GM10847 (cell line): ENCODE results near the gene CEACAM6.

Experiments used
- POLR2A ChIP-seq: IDR thresholded peaks from 2 replicates; pipeline ENCODE4 v1.6.1; 2011; ENCODE audit not compliant: insufficient read length; ENCODE audit errors: extremely low read depth

Gene CEACAM6

GRCh38 chr19:41784743-41785142, 29.4 kb downstream of the CEACAM6 start:
- no peak for TF ChIP-seq POLR2A

- no peak for TF ChIP-seq POLR2A
Measured at GRCh38 chr19:41785653-41786052, 30.3 kb downstream of the CEACAM6 start.

GRCh38 chr19:41787055-41787454, 31.7 kb downstream of the CEACAM6 start:
- no peak for TF ChIP-seq POLR2A

GRCh38 chr19:41792513-41793413, 37.4 kb downstream of the CEACAM6 start:
- TF ChIP-seq POLR2A, result no peak

- no peak for TF ChIP-seq POLR2A
Measured at GRCh38 chr19:41793414-41793727, 38.0 kb downstream of the CEACAM6 start.

GRCh38 chr19:41795031-41795461, 39.7 kb downstream of the CEACAM6 start:
- no peak for TF ChIP-seq POLR2A

GRCh38 chr19:41796362-41796761, 41.0 kb downstream of the CEACAM6 start, which contains the start of gene CEACAM3:
TSS of gene CEACAM3 (plus strand) at chr19:41796587. CDS start at chr19:41796678, 91 bp downstream.
- no peak for TF ChIP-seq POLR2A

GRCh38 chr19:41796901-41797300, 41.6 kb downstream of the CEACAM6 start:
- TF ChIP-seq POLR2A, result no peak

GRCh38 chr19:41799444-41800000, 44.2 kb downstream of the CEACAM6 start:
- no peak for TF ChIP-seq POLR2A

GRCh38 chr19:41801031-41801430, 45.7 kb downstream of the CEACAM6 start:
- TF ChIP-seq POLR2A, result no peak

- TF ChIP-seq POLR2A, result no peak
Measured at GRCh38 chr19:41801792-41802211, 46.5 kb downstream of the CEACAM6 start.

GRCh38 chr19:41802770-41803169, 47.4 kb downstream of the CEACAM6 start:
- no peak for TF ChIP-seq POLR2A

GRCh38 chr19:41804336-41804735, 49.0 kb downstream of the CEACAM6 start:
- TF ChIP-seq POLR2A, result no peak

GRCh38 chr19:41807176-41807575, 51.8 kb downstream of the CEACAM6 start:
- no peak for TF ChIP-seq POLR2A

- TF ChIP-seq POLR2A, result no peak
Measured at GRCh38 chr19:41808663-41809566, 53.6 kb downstream of the CEACAM6 start.

- no peak for TF ChIP-seq POLR2A
Measured at GRCh38 chr19:41810301-41810700, 55.0 kb downstream of the CEACAM6 start.

GRCh38 chr19:41811036-41811435, 55.7 kb downstream of the CEACAM6 start:
- TF ChIP-seq POLR2A, result no peak
